ENCODE results near the gene LGALS7B.
"Not testable (repeated sequence)": the region's sequence is repeated elsewhere in the genome, so short reads cannot be mapped to it uniquely, and the experiment has no call there.

The LGALS7B gene

DNA sequence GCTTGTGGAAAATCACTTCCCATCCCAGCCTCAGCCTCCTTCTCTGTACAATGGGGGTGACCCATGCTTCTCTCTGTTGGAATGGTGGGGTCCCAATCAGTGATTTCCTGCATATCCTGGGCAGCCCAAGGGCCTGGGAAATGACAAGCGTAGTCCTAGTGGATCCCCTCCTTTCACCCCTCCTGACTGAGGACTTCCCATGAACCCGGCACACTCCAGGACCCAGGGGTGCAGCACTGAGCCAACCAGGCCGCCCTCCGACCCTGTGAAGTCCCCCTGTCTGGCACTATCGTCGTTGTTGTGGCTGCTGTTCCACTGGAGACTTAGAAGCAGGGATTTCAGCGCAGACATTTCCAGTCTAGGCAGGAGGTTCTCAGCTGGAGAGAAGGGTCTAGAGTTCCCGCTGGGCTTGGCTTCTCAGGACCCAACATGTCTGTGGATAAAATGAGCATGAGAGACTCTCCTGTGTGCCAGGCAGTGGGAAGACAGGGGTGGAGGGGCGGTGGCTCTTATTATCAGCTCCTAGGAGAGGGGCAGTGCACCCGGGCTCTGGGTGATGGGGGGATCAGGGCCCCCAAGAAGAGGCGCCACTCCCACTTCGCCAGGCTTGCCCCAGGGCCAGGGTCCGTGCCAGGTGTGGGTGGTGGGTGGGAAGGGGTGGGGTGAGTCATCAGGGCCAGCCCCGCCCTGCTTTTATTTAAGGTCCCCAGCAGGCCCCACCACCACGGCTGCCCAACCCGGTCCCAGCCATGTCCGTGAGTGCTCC is at the start of gene LGALS7B:
LGALS7B (plus strand) TSS at position 723 of the 766 bp plus-strand sequence; CDS start at position 750, 27 bp downstream.
- no peak for DNase-seq

DNA sequence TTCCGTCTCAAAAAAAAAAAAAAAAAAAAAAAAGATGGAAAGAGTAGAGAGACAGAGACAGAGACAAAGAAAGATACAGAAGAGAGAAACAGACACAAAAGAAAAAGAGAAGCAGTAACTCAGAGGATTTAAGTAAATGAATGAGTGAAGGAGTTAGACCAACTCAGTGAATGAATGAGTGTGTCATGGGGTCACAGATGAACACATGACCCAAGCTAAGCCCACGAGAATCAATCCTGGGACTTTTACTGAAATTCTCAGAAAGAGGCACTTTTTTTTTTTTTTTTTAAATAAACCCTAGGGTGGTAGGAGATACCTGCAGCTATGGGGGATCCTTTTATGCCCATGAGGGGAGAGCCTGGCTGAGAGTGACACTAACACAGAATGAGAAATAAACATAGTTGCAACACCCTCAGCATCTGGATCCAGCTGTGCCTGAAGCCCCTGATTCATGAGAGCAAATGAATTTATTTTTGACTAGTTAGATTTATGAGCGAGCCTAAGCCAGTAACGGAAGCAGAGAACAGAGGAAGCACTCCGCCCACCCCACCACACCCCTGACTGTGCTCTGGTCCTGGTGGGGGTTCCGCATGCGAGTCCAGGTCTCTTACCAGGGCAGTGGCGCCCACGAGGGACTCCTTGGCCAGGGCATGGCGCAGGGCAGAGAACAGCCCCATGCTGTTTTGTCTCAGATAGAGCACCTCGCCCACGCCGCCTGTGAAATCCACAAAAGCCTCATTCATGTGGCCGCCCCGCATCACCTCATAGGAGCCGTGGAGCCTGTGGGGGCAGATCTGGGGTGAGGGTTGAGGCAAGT is 49.4 kb upstream of the LGALS7B start:
- no peak for DNase-seq

DNA sequence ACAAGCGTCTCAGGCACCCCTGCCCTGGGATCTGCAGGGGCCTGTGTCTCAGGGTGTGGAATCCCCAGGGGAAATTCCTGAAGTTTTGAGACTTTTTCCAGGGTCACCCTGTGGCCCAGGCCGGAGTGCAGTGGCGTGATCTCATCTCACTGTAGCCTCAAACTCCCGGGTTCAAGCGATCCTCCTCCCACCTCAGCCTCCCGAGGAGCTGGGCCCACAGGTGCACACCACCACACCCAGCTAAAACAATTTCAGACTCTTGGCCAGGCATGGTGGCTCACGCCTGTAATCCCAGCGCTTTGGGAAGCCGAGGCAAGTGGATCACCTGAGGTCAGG is 48.8 kb upstream of the LGALS7B start:
- DNase-seq = no peak

DNA sequence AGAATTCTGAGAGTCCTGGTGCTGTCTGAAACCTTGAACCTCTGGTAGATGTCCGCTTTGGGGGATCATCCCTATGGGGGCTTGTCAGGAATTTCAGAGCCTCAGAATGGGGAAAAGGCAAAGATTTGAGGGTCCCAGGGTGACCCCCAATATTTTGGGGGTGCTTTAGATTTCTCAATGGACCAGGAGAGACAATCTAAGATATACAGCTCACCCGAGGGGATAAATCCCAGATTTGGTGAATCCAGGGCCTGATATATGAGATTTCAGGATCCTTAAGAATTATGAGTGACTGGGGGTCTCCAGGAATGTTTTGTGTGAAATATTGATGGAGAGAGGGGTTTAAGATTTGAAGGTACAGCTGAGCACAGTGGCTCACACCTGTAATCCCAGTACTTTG is 48.1 kb upstream of the LGALS7B start:
- no peak for DNase-seq

GRCh38 chr19:38741670-38742069 is 47.3 kb upstream of the LGALS7B start:
- no peak for DNase-seq

DNA sequence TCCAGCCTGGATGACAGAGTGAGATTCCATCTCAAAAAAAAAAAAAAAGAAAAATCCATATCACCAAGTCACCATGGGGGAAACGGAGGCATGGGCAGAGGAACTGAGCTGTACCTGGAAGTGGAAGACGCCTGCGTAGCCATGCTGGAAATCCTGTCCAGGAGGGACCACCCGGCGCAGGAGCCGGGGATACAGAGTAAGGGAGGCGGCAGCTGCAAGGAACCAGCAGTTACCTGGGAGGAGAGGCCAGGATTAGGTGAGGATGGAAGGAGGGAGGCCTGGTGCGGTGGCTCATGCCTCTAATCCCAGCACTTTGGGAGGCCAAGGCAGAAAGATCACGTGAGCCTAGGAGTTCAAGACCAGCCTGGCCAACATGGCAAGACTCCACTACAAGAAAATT is 46.7 kb upstream of the LGALS7B start:
- DNase-seq = no peak

DNA sequence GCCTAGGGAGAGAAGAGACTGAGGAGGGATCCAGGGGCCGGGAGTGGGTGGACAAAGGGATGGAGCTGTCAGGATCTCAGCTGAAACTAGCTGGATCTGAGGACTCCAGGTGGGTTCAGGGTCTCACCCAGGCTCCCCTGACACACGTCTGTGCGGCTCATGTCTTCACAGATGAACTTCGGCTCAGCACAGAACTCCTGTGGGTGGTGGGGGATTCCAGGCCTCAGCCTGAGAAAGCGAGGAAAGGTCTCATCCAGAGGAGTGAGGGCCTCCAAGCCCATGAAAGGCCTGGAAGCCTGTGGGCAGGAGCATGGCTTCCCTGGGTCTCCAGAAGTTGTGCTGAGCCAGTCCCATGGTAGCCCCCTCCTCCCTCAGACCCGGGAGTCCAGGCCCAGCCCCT is 46.1 kb upstream of the LGALS7B start:
- DNase-seq = no peak

- no peak for DNase-seq
Observed at GRCh38 chr19:38743394-38744297, 45.4 kb upstream of the LGALS7B start.

- no peak for DNase-seq
Observed at GRCh38 chr19:38744298-38744681, 44.7 kb upstream of the LGALS7B start, which contains the start of gene CAPN12. CAPN12 (minus strand) TSS chr19:38744474; CDS start chr19:38744165, 309 bp downstream.

DNA sequence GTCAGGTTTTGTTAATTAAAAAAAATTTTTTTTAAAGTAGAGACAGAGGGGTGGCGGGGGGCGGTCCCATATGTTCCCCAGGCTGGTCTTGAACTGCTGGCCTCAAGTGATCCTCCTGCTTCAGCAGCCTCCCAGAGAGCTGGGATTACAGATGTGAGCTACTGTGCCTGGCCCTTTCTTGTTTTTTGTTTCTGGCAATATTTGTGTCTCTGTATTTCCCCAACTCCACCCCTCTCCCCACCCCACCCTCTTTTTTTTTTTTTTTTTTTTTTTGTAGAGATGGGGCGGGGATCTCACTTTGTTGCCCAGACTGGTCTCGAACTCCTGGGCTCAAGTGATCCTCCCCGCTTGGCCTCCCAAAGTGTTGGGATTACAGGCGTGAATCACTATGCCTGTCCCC is 44.1 kb upstream of the LGALS7B start:
- DNase-seq = no peak

DNA sequence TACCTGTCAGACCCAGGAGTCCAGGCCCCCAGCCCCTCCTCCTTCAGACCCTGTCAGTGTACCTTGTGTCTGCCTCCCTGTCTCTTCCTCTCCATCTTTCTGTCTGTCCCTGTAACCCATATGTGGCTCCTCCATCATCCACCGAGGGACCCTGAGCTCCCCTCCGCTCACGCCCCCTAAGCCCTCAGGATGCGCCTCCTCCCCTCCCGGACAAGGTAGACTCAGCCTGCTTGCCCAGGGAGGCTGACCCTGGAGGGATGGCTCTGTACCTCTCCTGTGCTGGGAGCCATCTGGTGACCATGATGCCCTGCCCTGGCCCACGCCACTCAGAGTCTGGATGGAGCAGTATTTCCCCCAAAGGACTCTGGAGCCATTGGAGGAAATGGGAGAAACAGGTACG is 43.7 kb upstream of the LGALS7B start:
- no peak for DNase-seq

GRCh38 chr19:38753783-38754182 is 35.2 kb upstream of the LGALS7B start:
- DNase-seq = not testable (repeated sequence)

GRCh38 chr19:38754196-38754595 is 34.8 kb upstream of the LGALS7B start:
- DNase-seq = not testable (repeated sequence)

DNA sequence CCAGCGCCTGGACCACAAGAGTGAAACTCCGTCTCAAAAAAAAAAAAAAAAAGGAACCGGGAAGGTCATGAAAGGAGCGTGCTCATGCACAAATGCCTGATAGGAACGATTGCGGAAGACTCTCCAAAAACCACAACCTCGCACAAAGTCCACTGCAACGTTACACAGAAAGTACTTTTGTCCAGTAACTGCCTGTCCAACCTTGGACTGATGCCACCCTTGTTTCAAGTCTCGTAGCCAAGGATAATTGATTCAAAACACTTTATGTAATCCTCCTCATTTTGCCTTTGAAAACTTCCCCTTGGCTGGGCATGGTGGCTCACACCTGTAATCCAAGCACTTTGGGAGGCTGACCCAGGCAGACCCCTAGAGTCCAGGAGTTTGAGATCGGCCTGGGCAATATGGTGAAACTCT is 29.4 kb upstream of the LGALS7B start:
- DNase-seq = no peak

DNA sequence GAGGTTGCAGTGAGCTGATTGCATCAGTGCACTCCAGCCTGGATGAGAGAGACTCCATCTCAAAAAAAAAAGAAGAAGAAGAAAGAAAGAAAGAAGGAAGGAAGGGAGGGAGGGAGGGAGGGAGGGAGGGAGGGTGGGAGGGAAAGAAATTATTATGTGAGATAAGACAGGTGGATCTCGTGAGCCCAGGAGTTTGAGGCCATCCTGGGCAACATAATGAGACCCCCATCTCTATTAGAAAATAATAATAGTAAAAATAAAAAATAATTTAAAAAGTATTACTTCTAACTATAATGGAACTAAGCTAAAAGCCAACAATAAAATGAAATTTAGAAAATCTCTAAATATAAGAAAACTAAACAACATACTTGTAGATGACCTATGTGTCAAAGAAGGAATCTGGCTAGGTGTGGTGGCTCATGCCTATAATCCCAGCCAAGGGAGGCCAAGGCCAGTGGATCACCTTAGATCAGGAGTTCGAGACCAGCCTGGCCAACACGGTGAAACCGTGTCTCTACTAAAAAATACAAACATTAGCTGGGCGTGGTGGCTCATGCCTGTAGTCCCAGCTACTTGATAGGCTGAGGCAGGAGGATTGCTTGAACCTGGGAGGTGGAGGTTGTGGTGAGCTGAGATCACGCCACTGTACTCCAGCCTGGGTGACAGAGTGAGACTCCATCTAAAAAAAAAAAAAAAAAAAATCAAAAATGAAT is 28.0 kb upstream of the LGALS7B start:
- DNase-seq = not testable (repeated sequence)

- not testable (repeated sequence) for DNase-seq
Observed at GRCh38 chr19:38761884-38762389, 27.1 kb upstream of the LGALS7B start.

GRCh38 chr19:38763795-38764220 is 25.2 kb upstream of the LGALS7B start:
- DNase-seq = no peak

GRCh38 chr19:38765214-38765613 is 23.8 kb upstream of the LGALS7B start:
- no peak for DNase-seq

DNA sequence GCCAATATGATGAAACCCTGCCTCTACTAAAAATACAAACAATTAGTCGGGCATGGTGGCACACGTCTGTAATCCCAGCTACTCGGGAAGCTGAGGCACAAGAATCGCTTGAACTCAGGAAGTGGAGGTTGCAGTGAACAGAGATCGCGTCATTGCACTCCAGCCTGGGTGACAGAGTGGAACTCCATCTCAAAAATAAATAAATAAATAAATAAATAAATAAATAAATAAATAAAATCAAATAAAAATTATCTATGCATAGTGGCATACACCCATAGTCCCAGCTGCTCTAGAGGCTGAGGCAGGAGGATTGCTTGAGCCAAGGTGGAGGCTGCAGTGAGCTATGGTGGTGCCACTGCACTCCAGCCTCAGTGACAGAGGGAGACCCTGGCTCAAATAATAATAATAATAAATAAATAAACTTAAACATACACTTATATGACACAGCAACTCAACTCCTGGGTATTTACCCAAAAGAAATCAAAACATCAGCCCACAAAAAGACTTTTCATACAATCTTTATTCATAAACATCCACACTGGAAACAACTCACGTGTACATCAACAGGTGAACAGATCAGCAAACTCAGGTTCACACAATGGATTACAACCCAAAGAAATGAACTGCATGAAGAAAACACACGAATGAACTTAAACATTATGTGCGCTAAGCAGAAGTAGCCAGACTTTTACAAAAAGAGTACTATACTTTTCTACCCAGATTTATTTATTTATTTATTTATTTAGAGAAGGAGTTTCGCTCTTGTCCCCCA is 22.5 kb upstream of the LGALS7B start:
- DNase-seq = no peak

DNA sequence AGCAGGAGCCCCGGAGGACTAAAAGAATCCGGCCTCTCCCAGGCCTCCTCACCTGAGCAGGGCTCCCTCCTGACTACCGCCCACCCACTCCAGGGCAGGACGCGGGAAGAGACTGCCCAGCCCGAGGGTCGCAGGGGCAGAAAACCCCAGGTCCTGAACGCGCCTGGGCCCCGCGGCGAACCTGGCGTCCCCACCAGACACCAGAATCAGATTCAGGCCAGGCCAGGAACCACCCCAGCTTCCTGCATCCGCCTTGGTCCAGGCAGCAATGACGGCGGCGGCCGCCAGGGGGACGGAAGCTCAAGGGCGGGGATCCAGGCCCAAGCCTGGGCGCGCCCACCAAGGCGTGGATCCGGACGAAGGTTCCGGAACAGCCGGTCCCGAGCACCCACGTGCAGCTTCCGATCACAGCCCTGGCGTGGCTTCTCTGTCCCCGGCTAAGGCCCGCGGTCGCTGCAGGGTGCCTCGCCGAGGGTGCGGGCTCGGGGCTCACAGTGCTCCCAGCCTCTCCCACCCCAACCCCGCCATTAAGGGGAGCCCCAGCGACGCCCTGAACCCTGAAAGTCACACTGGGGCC is 19.3 kb upstream of the LGALS7B start:
- peak; percentile 14 for DNase-seq
